Esophagus squamous epithelium (tissue), 4 donors: ENCODE results near the gene TCF12.

Experiments
- CTCF ChIP-seq, 6 experiments: fragments of 450-650 bp in 4 of 6; fragments of 200-600 bp in 2 of 6; sonication (generic) in 2 of 6; IDR thresholded peaks; one replicate each; pipeline ENCODE4 v1.5.1; 2016 to 2019; ENCODE audit warnings: antibody characterized with exemption in 6 of 6, mild to moderate bottlenecking in 4 of 6, moderate library complexity in 4 of 6
- POLR2A ChIP-seq, 4 donors: fragments of 450-650 bp; IDR thresholded peaks; one replicate each; pipeline ENCODE4 v1.6.1; 2017; ENCODE audit warnings: antibody characterized with exemption in 4 of 4, mild to moderate bottlenecking in 4 of 4, moderate library complexity in 3 of 4

GRCh38 chr15:56972426-56972825 is 54.0 kb downstream of the TCF12 start:
- TF ChIP-seq POLR2A (IDR thresholded peaks at IDR 0.05) (no peak), CTCF (IDR thresholded peaks at IDR 0.05) (no peak)
